ENCODE measurements around the gene RAB6C.
"Not testable (repeated sequence)": the region's sequence is repeated elsewhere in the genome, so short reads cannot be mapped to it uniquely, and the experiment has no call there.

Gene RAB6C

DNA sequence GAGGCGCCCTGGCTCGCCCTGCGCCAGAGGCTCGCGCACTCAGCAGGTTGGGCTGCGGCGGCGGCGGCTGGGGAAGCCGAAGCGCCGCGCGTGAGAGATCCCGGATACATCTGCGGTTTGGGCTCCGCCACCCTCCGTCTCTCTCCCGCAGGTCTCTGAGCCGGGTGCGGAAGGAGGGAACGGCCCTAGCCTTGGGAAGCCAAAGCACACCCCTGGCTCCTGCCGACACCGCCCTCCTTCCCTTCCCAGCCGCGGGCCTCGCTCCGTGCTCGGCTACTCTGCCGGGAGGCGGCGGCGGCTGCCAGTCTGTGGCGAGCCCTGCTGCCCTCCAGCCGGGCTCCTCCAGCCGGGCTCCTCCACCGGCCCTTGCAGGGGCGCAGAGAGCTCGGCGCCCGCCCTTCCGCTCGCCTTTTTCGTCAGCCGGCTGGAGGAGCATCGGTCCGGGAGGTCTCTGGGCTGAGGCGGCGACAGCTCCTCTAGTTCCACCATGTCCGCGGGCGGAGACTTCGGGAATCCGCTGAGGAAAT, at the start of gene RAB6C:
Gene RAB6C, plus strand, starts transcription at position 38 of the 527 bp plus-strand sequence. Its CDS starts 450 bp downstream, at position 488.
- not testable (repeated sequence) for FAIRE-seq; DNase-seq (ENCODE audit: insufficient read length, low spot score)

DNA sequence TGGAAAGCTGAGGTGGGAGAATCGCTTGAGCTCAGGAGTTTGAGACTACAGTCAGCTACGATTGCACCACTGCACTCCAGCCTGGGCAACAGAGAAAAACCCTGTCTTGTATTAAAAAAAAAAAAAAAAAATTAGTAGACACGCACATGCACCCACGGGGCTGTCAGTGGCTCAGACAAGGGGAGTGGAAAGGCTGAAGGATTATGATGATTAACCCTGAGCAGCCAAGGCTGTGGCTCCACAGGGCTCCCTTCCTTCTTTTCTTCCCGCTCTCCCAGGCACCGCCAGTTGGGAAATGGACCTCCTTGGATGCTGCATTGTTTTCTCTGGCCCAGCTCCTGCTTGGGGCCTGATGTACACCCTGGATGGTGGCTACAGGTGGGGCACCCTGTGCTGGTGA, 49.0 kb upstream of the RAB6C start:
- no peak for FAIRE-seq
- DNase-seq (ENCODE audit: insufficient read length, low spot score), result no peak
- TF ChIP-seq, protein P1, sequence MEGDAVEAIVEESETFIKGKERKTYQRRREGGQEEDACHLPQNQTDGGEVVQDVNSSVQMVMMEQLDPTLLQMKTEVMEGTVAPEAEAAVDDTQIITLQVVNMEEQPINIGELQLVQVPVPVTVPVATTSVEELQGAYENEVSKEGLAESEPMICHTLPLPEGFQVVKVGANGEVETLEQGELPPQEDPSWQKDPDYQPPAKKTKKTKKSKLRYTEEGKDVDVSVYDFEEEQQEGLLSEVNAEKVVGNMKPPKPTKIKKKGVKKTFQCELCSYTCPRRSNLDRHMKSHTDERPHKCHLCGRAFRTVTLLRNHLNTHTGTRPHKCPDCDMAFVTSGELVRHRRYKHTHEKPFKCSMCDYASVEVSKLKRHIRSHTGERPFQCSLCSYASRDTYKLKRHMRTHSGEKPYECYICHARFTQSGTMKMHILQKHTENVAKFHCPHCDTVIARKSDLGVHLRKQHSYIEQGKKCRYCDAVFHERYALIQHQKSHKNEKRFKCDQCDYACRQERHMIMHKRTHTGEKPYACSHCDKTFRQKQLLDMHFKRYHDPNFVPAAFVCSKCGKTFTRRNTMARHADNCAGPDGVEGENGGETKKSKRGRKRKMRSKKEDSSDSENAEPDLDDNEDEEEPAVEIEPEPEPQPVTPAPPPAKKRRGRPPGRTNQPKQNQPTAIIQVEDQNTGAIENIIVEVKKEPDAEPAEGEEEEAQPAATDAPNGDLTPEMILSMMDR (IDR thresholded peaks at IDR 0.05; ENCODE audit: insufficient read depth, missing control alignments), result no peak

DNA sequence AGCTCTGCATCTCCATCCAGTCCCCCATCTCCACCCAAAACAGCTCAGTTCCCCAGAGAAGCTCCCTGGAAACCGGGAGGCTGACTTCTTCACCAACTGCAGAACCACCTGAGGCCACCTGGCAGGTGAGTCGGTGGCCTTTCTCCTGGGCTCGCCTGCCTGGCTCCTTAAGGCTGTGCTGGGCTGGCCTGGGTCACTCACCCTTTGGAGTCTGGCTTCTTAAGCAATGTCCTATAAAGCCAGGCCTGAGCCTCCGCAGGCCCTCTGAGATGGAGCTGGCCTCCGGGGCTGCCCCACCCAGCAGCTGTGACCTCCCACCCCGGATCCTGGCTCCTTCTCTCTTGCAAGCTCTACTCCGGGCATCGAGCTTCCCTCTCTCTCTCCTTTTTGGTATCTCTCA, 46.1 kb upstream of the RAB6C start:
- not testable (repeated sequence) for DNase-seq (ENCODE audit: insufficient read length, low spot score); FAIRE-seq

DNA sequence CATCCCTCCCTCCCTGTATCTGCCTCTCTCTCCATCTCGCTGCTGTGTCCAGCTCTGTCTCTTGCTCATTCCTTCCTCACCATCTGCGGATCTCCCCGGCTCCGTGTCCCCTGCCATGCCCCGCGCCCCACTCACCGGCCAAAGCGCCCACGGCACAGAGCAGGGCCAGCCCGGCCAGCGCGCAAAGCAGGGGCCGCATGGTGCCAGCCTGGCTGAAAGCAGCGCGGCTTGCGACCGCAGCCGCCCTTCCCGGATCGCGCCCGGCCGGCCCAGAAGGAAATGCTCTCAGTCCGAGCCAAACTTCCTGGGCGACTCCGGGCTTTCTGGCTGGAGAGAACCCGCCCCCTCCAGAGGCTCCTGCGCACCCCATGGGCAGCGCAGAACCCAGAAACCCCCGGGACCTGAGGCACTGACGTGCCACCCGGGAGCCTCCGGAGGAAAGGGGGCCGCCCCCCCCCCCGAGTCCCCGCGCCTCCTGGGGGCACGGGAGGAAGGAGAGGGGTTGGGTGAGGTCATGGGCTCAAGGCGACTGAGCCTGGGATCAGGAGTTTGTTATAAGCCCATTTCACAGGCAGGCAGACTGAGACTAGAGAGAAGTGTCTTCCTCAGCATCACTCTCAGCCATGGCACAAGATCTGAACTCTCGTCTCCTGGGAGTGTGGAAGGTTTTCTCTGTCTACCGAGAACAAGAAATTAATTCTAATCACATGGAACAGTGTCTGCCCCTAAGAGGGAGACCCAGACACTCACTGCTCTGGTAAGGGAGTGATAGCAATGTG, 45.2 kb upstream of the RAB6C start:
- TF ChIP-seq, protein P1 (IDR thresholded peaks at IDR 0.05; ENCODE audit: insufficient read depth, missing control alignments), result no peak
- DNase-seq (ENCODE audit: insufficient read length, low spot score) (no peak), FAIRE-seq (no peak)

DNA sequence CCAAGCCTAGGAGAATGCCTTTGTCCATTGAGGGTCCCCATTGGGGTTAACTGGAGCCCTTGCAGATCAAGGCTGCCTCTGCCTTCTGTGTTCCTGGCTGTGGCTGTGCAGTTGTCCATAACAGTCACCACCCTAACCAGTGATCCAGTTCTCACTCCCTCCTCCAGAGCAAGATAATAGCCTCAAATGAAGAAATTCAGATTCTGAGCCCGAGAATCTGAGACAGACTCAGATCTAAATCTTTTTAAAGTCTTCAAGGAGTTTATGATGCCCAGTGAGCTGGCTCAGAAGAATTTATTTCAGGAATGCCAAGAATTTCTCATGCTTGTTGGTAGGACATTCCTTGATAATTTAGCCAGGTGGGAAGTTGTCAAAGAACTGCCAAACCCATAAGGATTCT, 44.3 kb upstream of the RAB6C start:
- TF ChIP-seq, protein P1 (IDR thresholded peaks at IDR 0.05; ENCODE audit: insufficient read depth, missing control alignments), result no peak
- DNase-seq (ENCODE audit: insufficient read length, low spot score) (no peak), FAIRE-seq (no peak)

DNA sequence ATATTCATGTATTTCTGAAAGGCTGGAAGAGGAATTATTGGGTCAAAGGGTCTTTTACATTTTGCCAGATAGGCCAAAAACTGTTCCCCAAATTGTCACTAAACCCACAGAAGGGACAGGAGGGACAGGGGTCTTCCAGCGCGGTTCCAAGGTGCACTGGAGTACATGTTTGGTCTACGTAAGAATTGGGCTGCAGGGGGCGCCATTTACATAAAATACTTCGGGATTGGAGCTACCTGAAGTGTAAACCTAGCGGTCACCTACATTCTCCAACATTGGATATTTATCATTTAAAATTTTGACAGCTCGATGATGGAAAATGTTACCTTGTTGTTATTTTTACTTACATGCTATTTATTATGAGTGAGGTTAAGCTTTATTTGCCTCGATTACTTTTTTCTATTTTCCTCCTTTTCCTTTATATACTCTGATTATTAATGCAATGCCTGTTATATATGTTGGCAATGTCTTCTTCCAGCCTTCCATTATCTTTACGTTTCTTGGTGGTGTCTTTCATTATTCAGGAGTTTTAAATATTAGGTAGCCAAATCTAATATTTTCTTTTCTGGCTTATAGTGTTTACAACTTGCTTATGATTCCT, 43.0 kb upstream of the RAB6C start:
- no peak for FAIRE-seq
- no peak for DNase-seq (ENCODE audit: insufficient read length, low spot score)
- TF ChIP-seq, protein P1 (IDR thresholded peaks at IDR 0.05; ENCODE audit: insufficient read depth, missing control alignments), result no peak

DNA sequence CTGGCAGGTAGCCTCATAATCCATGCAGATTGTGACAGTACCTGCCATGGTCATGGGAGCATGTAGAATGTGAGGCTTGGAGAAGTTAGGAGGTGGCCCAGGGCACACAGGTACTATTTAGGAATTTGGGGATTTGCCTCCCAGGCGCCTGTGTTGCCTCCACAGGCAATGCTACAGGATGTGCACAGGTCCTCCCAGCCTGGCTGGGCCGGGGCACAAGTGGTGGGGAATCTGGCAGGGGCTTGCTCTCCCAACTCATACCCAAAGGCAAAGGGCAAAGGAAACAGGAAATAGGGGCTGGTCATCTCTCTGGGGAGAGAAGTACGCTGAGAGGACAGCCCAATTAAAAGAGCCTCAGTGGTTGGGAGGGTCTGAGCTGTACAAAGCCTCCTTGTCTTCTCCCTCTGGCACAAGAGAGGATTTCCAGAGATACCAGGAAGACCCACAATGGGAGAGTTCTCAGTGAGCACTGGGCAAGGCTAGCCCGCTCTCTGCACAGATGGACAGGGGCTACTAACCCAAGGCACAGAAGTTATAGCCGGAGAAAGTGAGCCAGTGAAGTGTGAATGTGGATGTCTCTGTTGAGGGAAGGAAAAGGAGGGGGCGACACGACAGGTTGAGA, 40.5 kb upstream of the RAB6C start:
- not testable (repeated sequence) for DNase-seq (ENCODE audit: insufficient read length, low spot score); FAIRE-seq

DNA sequence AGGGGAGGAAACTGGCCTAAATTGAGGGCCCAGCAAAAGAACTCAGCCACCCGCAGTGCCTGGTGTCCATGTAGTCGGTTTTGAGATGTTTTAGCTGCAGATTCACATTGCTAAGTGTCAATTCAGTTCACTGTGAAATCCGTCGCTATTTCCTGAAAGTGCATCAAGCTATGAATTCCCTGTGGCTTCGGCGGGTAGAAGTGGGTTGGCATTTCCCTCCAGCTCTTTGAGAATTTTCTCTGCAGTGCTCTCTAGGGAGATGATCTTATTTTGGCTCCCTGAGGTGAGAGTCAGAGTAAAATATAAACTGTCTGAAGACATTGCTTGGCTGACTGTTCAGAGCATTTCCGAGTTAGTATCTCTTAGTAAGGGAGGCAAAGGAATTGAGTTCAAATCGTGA, 36.0 kb upstream of the RAB6C start:
- DNase-seq (ENCODE audit: insufficient read length, low spot score); FAIRE-seq: not testable (repeated sequence)

DNA sequence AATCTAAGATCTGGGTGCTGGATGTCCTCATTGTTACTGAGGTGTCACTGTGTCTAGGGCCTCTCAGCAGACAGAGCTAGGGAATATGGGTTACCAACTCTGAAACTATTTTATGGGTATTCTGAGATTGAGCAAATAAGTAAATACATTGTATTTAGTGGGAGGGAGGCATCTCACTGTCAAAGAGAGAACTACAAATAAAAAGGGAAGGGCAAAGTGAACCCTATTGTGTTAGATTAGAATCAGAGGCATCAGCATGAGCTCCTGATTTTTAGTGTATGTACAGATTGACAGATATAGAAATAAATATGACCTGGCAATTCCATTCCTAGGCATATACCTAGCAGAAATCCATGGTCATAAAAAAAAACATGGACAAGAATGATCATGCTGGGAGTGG, 33.9 kb upstream of the RAB6C start:
- TF ChIP-seq, protein P1 (IDR thresholded peaks at IDR 0.05; ENCODE audit: insufficient read depth, missing control alignments), result no peak
- FAIRE-seq, result no peak
- DNase-seq (ENCODE audit: insufficient read length, low spot score), result no peak

DNA sequence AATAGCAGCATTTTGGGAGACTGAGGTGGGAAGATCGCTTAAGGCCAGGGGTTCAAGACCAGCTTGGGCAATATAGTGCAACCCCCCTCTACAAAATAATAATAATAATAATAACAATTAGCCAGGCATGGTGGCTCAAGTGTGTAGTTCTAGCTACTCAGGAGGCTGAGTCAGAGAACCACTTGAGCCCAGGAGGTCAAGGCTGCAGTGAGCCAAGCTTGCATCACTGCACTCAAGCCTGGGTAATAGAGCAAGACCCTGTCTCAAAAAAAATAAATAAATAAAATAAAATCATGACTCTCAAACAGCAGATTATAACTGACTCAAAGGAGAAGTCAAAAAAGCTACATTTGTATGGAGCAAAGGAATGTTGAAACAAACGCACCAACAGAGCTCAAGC, 31.8 kb upstream of the RAB6C start:
- FAIRE-seq; DNase-seq (ENCODE audit: insufficient read length, low spot score): not testable (repeated sequence)

DNA sequence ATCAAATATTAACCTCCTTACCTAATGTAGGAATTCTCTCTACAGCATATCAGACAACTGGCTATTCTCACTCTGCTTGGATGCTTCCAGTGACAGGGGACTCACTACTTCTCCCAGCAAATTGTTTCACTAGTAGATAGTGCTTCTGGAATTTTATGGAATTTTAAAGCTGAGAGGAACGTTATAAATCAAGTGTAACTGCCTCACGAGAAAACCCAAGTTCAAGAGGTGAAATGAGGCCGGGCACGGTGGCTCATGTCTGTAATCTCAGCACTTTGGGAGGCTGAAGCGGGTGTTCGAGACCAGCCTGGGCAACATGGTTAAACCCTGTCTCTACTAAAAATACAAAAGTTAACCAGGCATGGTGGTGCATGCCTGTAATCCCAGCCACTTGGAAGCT, 23.3 kb upstream of the RAB6C start:
- not testable (repeated sequence) for FAIRE-seq; DNase-seq (ENCODE audit: insufficient read length, low spot score)
